Activated T-cell treated with anti-CD3 and anti-CD28 coated beads, Interleukin-2, amount 50 U/mL, for 72 hours (primary cell): Measurements from ENCODE around the gene DAAM2. TPM values are rescaled to one million over a fixed set of nuclear protein-coding genes. Genes with fewer than 3 reads are reported as not detected.

Experiments
- ATAC-seq, 2 donors: fragments of 150-1000 bp; cut with Tn5 transposase; replicated peaks in 1 of 2; 2 replicates each; pipeline ENCODE4 v1.10.0; 2021; ENCODE audit warnings: moderate library complexity in 2 of 2, mild to moderate bottlenecking in 1 of 2
- DNase-seq, 2 donors: peaks; one replicate each; pipeline ENCODE4 v3.0.0; 2021 to 2022; ENCODE audit warnings: mixed read lengths in 1 of 2
- H3K27ac Mint-ChIP-seq: one replicate; pipeline ENCODE4 v1.8.0; 2022; ENCODE audit warnings: mild to moderate bottlenecking, moderate library complexity, mixed read lengths
- H3K27me3 Mint-ChIP-seq: one replicate; pipeline ENCODE4 v1.8.0; 2022; ENCODE audit warnings: low read depth, mixed read lengths
- H3K36me3 Mint-ChIP-seq, 2 donors: one replicate each; pipeline ENCODE4 v1.8.0; 2022; ENCODE audit warnings: mixed read lengths in 2 of 2, mild to moderate bottlenecking in 1 of 2; ENCODE audit not compliant: insufficient read depth in 2 of 2
- H3K4me1 Mint-ChIP-seq: one replicate; pipeline ENCODE4 v1.8.0; 2022; ENCODE audit warnings: low read depth, mixed read lengths
- H3K4me3 Mint-ChIP-seq, 2 donors: one replicate each; pipeline ENCODE4 v1.8.0; 2022; ENCODE audit warnings: mild to moderate bottlenecking in 2 of 2, mixed read lengths in 2 of 2, moderate library complexity in 2 of 2
- H3K9me3 Mint-ChIP-seq, 2 donors: one replicate each; pipeline ENCODE4 v1.8.0; 2022; ENCODE audit warnings: mixed read lengths in 2 of 2
- total RNA-seq, 2 donors: library from RNA; stranded (reverse); gene quantifications; one replicate each; pipeline ENCODE4 v1.2.3, GENCODE V29; 2022

Gene DAAM2
- total RNA-seq, 2 donors from 2014 or later = not detected

DNA sequence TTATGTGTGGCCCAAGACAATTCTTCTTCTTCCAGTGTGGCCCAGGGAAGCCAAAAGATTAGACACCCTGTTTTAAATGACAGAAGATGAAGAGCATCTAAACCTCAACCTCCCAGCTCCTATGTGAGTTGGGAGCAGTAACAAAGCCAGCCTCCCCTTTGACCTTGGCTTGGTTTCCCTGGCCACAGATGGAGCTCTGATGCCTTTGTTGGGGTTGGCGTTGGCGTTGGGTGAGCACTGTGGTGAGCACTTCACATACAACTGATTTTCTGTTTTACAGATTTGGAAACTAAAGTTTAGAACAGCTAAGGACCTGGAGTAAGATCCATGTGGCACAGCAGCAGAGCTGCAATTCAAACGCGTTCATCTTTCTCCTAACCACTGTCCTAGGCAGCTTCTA, 22.1 kb downstream of the DAAM2 start:
- DNase-seq (no peak), ATAC-seq (no peak)
- Mint-ChIP-seq H3K4me3 (no peak overlapping the region), H3K4me1 (no peaks in the 10 kb centered on the region), H3K27me3 (peaks cover 17% of the 10 kb centered on the region), H3K36me3 (no peaks in the 10 kb centered on the region), H3K9me3 (no peaks in the 10 kb centered on the region), H3K27ac (no peak overlapping the region)

DNA sequence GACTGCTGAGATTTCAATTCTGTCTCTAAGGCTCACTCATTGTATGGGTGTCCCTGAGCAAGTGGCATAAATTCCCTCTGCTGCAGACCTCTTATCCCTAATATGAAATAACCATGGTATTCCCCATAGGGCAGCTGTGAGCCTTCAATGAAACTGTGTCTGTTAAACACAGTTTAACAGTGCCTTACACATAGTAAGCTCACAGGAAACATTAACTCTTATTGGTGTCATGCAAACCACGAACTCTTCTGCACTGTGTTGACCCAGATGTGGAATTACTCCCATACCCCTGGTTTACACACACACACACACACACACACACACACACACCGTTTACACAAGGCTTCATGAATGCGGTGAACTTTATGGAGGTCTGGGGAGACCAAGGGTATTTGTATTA, 23.2 kb downstream of the DAAM2 start:
- Mint-ChIP-seq H3K9me3 (no peaks in the 10 kb centered on the region), H3K4me3 (no peak overlapping the region), H3K36me3 (no peaks in the 10 kb centered on the region), H3K27ac (no peak overlapping the region), H3K4me1 (no peaks in the 10 kb centered on the region), H3K27me3 (peaks cover 10% of the 10 kb centered on the region)
- no peak for ATAC-seq
- no peak for DNase-seq

- Mint-ChIP-seq H3K4me3 (no peak overlapping the region), H3K4me1 (no peaks in the 10 kb centered on the region)
These were observed 24.6 kb downstream of the DAAM2 start for GRCh38 chr6:39816747-39817146.

DNA sequence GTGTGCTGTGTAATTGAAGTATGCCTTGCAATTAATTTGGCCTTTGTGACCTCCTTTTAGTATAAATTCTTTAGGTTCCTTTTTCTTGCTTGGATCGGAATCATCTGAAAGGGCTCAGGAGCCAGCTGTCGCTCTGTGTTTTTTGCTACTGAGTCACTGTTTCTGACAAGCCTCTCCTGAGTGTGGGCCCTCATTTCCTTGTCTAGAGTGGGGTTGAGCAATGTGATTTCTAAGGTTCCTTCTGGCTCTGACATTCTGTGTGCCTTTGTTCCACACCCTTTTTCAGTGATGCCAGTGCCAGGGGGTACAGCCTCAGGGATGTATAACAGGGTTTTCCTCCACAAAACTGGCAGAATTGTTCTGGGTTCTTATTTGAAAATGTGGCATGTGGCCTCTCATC, 26.5 kb downstream of the DAAM2 start:
- ATAC-seq (no peak), DNase-seq (no peak)
- H3K27ac Mint-ChIP-seq = no peak overlapping the region
- no peak overlapping the region for H3K4me3 Mint-ChIP-seq
- no peaks in the 10 kb centered on the region for H3K36me3 Mint-ChIP-seq
- H3K4me1 Mint-ChIP-seq = no peaks in the 10 kb centered on the region
- H3K9me3 Mint-ChIP-seq = no peaks in the 10 kb centered on the region
- peaks cover 5% of the 10 kb centered on the region for H3K27me3 Mint-ChIP-seq

More at GRCh38 chr6:39816747-39817146, 24.6 kb downstream of the DAAM2 start:
- H3K9me3 Mint-ChIP-seq = no peaks in the 10 kb centered on the region
- no peak overlapping the region for H3K27ac Mint-ChIP-seq
- H3K27me3 Mint-ChIP-seq = peaks cover 10% of the 10 kb centered on the region
- no peak for DNase-seq
- no peaks in the 10 kb centered on the region for H3K36me3 Mint-ChIP-seq
- ATAC-seq = no peak

DNA sequence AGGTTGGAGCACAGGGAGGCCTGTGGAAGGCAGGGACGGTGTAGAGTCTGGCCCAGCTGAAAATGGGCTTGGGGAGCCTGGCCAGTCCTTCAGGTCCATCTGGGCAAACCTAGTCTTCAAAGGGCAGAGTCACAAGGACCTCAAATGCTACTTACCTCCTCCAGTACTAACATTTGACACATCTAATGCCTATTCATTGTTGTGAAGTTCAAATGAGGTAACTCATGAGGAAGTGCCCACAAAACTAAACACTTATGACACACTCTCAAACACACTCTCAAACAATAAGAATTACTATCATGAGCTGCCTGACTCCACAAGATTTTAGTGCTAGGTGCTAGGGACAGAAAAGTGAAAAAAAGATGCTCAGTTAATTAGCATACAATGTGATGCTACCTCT, 27.1 kb downstream of the DAAM2 start:
- Mint-ChIP-seq H3K36me3 (no peaks in the 10 kb centered on the region), H3K4me3 (no peak overlapping the region), H3K27me3 (peaks cover 2% of the 10 kb centered on the region), H3K4me1 (no peaks in the 10 kb centered on the region), H3K9me3 (no peaks in the 10 kb centered on the region), H3K27ac (no peak overlapping the region)
- no peak for DNase-seq
- no peak for ATAC-seq

- DNase-seq (no peak), ATAC-seq (no peak)
- H3K9me3 Mint-ChIP-seq = no peaks in the 10 kb centered on the region
- no peak overlapping the region for H3K27ac Mint-ChIP-seq
- H3K4me1 Mint-ChIP-seq = no peaks in the 10 kb centered on the region
- H3K36me3 Mint-ChIP-seq = no peaks in the 10 kb centered on the region
- no peaks in the 10 kb centered on the region for H3K27me3 Mint-ChIP-seq
- no peak overlapping the region for H3K4me3 Mint-ChIP-seq
These were observed 27.5 kb downstream of the DAAM2 start for GRCh38 chr6:39819676-39820075.

DNA sequence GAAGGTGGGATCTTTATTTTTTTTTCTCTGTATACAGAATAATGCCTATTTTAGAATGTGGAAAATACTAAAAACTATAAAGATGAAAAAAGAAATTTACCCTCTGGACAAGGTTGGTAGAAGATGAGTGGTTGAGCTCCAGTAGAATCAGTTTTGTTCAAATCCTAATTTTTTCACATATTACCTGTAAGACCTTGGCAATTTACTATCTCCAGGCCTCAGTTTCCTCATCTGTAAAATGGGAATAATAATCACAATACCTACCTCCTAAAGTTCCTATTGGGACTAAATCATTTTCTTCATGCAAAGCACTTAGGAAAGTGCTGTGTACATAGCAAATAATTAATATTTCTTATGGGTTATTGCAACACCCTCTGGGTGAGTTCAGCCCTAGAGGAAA, 28.4 kb downstream of the DAAM2 start:
- Mint-ChIP-seq H3K9me3 (no peaks in the 10 kb centered on the region), H3K27me3 (no peaks in the 10 kb centered on the region), H3K4me1 (no peaks in the 10 kb centered on the region), H3K4me3 (no peak overlapping the region), H3K27ac (no peak overlapping the region), H3K36me3 (no peaks in the 10 kb centered on the region)
- ATAC-seq (no peak), DNase-seq (no peak)

DNA sequence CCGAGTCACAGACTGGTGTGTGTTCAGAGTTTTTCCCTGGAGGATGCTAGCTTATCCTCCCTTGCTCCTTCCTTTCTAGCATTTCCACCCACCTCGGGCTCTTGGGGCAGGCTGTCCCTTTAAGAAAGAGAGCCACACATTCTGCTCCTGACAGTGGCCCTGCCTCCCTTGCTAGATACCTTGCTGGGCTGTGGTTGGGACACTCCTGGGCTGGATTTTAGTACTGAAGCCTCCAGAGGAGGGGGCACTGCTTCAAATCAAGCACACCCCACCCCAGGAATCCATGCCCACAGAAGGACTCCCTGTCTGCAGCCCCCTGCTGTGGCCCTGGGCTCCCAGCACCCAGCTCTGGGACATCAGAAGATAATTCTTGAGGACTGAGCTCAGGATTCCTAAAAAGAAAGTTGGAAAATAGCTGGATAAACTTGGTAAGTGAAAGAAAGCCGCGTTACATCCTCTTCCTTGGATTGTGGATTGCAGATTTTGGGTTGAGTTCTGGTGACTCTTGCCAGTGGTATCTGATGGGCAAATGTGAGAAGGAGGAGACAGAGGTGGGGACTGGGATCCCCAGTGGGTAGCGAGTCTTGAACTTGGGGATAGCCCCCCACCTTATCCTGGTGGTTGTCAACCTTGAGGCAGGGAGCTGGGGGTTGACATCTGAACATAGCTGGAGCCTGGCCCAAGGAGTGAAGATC, 29.0 kb downstream of the DAAM2 start:
- Mint-ChIP-seq H3K27ac (no peak overlapping the region), H3K27me3 (no peaks in the 10 kb centered on the region), H3K36me3 (no peaks in the 10 kb centered on the region), H3K4me3 (no peak overlapping the region), H3K4me1 (no peaks in the 10 kb centered on the region), H3K9me3 (no peaks in the 10 kb centered on the region)
- DNase-seq = no peak
- no peak for ATAC-seq

DNA sequence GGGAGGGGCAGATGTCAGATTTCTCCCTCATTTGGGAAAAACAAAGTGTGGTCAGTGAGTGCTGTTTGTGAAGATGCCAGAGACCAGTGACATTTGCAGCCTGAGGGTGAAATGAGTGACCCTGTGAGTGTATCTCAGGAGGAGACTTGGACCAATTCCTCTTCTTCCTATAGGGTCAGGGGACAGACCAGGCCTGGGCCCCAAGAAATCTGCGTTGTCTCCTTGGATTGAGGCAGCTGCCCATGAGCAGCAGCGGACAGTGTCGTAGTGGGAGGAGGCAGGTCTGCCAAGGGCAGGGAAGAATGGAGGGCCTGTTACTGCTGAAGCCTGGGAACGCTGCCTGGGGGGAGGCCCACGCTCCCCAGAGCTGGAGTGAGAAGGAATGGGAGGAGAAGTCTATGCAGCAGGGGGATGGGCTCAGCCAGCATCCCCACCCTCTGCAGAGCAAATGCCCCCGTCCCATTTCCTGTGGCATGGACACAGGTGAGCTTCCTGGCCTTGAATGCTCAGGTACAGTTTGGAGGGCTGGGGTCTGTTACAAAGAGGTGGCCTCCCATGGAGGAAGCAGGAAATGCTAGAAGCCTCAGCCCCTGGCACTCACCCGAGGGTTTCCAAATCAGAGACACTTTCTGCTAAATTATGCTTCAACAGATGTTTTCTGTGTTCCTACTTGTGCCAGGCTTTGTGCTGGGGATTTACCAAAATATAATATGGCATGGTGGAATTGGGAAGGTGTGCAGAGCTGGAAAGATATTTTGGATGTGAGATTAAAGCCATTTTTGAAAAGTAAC, 29.8 kb downstream of the DAAM2 start:
- H3K4me3 Mint-ChIP-seq = no peak overlapping the region

GRCh38 chr6:39822846-39823815, 31.0 kb downstream of the DAAM2 start:
- Mint-ChIP-seq H3K9me3 (no peaks in the 10 kb centered on the region), H3K36me3 (no peaks in the 10 kb centered on the region), H3K4me1 (no peaks in the 10 kb centered on the region), H3K27me3 (no peaks in the 10 kb centered on the region), H3K27ac (no peak overlapping the region), H3K4me3 (no peak overlapping the region)
- ATAC-seq (no peak), DNase-seq (no peak)

More for the DNA sequence above, 29.8 kb downstream of the DAAM2 start:
- Mint-ChIP-seq H3K36me3 (no peaks in the 10 kb centered on the region), H3K9me3 (no peaks in the 10 kb centered on the region), H3K27ac (no peak overlapping the region), H3K4me1 (no peaks in the 10 kb centered on the region), H3K27me3 (no peaks in the 10 kb centered on the region)
- no peak for DNase-seq
- ATAC-seq = no peak

DNA sequence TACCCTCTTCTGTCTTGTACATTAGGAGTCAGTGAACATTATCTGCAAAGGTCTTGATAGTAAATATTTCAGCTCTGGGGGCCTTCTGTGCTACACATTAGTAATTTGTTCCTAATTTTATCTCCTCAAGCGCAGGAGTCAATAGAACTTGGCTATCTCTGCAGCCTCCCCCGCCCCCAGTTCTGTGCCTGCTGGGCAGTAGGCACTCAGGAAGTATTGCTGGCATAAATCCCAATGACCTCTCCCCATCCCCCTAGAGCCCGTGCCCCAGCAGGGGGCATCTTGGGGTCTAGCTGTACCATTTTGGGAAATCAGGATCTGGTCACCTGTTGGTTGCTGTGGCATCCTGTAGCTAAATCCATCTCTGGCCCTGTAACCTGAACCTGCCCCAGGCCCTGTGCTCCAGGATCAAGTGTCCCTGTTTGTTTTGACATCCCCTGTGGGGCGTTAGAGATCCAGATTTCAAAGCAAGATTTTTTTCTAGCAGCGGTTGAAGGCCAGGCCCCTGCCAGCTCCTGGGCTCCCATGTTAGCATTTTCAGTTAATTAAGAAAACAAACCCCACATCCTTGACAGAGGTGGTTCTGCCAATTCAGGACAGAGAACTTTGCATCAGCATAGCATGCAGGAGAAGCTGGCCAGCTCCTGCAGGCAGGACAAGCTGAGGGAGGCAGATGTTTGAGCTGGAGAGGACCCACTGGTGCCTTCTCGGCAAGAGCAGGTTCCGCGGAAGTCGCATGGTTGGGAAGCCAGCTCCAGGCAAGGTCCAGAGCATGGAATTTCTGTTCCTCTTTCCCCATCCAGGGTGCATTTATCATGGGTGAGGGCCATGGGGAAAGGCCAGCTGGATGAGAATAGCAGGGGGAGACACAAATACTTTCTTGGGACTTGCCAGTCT, 32.1 kb downstream of the DAAM2 start:
- no peak overlapping the region for H3K27ac Mint-ChIP-seq
- H3K36me3 Mint-ChIP-seq = no peaks in the 10 kb centered on the region
- no peak overlapping the region for H3K4me3 Mint-ChIP-seq
- H3K27me3 Mint-ChIP-seq = no peaks in the 10 kb centered on the region
- H3K9me3 Mint-ChIP-seq = no peaks in the 10 kb centered on the region
- no peaks in the 10 kb centered on the region for H3K4me1 Mint-ChIP-seq
- no peak for ATAC-seq
- no peak for DNase-seq

- no peak overlapping the region for H3K27ac Mint-ChIP-seq
- ATAC-seq = no peak
- H3K27me3 Mint-ChIP-seq = no peaks in the 10 kb centered on the region
- no peaks in the 10 kb centered on the region for H3K36me3 Mint-ChIP-seq
- no peak for DNase-seq
- H3K4me3 Mint-ChIP-seq = no peak overlapping the region
- H3K9me3 Mint-ChIP-seq = no peaks in the 10 kb centered on the region
- H3K4me1 Mint-ChIP-seq = no peaks in the 10 kb centered on the region
These were observed 37.2 kb downstream of the DAAM2 start for GRCh38 chr6:39829331-39829730.
